ENCODE results near the gene ACOXL. TPM values are rescaled to one million over a fixed set of nuclear protein-coding genes. Genes with fewer than 3 reads are reported as not detected.

The ACOXL gene
- total and polyA plus RNA-seq, 10 of the 15 experiments (the other 5 are each of a cell fraction or from before 2014, with no cell fraction given): 0.05 to 1.3 (median 0.71) TPM

DNA sequence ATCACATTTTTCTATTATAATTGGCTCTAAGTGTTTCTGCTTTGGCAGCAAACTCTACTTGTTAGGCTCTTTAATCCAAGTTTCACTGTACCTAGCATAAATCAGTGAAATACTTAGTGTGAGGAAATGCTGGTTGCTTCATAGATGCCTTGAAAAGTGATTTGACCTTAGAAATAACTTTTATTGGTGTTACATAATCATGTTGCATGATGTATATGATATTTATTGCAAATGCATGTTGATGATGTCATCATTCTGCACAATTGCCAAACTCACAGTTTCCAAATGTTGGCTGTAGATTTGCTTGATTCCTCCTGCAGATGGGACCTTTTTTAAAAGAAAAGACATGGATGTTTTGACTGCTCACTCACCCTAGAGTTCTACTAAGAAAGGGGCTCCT, 250.8 kb downstream of the ACOXL start:
- FAIRE-seq: no peak
- ChIA-PET POLR2A (no interaction called here), CTCF (no interaction called here), SMC1A (ENCODE audit: uncharacterized antibody, unreplicated experiment) (no interaction called here), RAD21 (ENCODE audit: unreplicated experiment) (no interaction called here)
- in situ Hi-C loops (cut with MboI) (no loop called here), intact Hi-C loops (cut with micrococcal nuclease; ENCODE audit: unreplicated experiment) (no loop called here)
- Histone ChIP-seq H3K4me3 (no peak overlapping the region), H3K4me1 (ENCODE audit: control insufficient read depth, insufficient read depth, low read length) (no peaks in the 10 kb centered on the region), H4K20me1 (ENCODE audit: control insufficient read depth, insufficient read depth) (no peaks in the 10 kb centered on the region; the same call in 1 of the 2 replicates), H3K9me3 (replicated peaks; ENCODE audit: control insufficient read depth, insufficient read depth, low read length) (no peaks in the 10 kb centered on the region), H3K9ac (ENCODE audit: control insufficient read depth, insufficient read depth, low read length) (no peak overlapping the region), H3K27ac (ENCODE audit: control insufficient read depth, insufficient read depth) (no peak overlapping the region), H3K4me2 (ENCODE audit: control insufficient read depth, insufficient read depth) (no peak overlapping the region), H3K36me3 (ENCODE audit: control insufficient read depth in 2 of 2, insufficient read depth in 2 of 2, low read length in 1 of 2) (no peaks in the 10 kb centered on the region), H3K27me3 (replicated peaks in 1 of 2; ENCODE audit: control insufficient read depth in 2 of 2, insufficient read depth in 2 of 2, low read length in 1 of 2) (no peaks in the 10 kb centered on the region; a peak in 2 of 4 replicates), H3K79me2 (ENCODE audit: control insufficient read depth, insufficient read depth, low read length) (no peaks in the 10 kb centered on the region), H2AFZ (ENCODE audit: control insufficient read depth, low read depth, low read length) (no peak overlapping the region)
- no peak for TF ChIP-seq BACH1 (IDR thresholded peaks at IDR 0.05; ENCODE audit: borderline replicate concordance)
- ATAC-seq: no peak
- no TSS peak for BruUV-seq (replicated peaks)
- no peak for DNase-seq (ENCODE audit: low read depth, low spot score)

- BruUV-seq (replicated peaks): no TSS peak
- no peak overlapping the region for H2AFZ ChIP-seq (ENCODE audit: control insufficient read depth, low read depth, low read length)
- TF ChIP-seq, protein P1, sequence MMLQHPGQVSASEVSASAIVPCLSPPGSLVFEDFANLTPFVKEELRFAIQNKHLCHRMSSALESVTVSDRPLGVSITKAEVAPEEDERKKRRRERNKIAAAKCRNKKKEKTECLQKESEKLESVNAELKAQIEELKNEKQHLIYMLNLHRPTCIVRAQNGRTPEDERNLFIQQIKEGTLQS (IDR thresholded peaks at IDR 0.05; ENCODE audit: borderline replicate concordance, extremely low read depth, low read depth, low read length): no peak
- TF ChIP-seq IRF3 (IDR thresholded peaks at IDR 0.05): no peak
- TF ChIP-seq DPF2 (IDR thresholded peaks at IDR 0.05): no peak
- TF ChIP-seq IKZF1 (conservative IDR thresholded peaks at IDR 0.05): no peak
- no peak for TF ChIP-seq USF1 (IDR thresholded peaks at IDR 0.05; ENCODE audit: borderline replicate concordance, extremely low read length, insufficient read depth, low read depth, low read length)
- TF ChIP-seq IRF4 (IDR thresholded peaks at IDR 0.05; ENCODE audit: low read depth, low read length): no peak
- TF ChIP-seq SUZ12 (IDR thresholded peaks at IDR 0.05; ENCODE audit: unreplicated experiment): no peak
- TF ChIP-seq RFX5 (IDR thresholded peaks at IDR 0.05; ENCODE audit: low read depth, low read length): no peak
- no peak for TF ChIP-seq NRF1 (conservative IDR thresholded peaks at IDR 0.05; ENCODE audit: low read depth, low read length)
- TF ChIP-seq, protein P2, sequence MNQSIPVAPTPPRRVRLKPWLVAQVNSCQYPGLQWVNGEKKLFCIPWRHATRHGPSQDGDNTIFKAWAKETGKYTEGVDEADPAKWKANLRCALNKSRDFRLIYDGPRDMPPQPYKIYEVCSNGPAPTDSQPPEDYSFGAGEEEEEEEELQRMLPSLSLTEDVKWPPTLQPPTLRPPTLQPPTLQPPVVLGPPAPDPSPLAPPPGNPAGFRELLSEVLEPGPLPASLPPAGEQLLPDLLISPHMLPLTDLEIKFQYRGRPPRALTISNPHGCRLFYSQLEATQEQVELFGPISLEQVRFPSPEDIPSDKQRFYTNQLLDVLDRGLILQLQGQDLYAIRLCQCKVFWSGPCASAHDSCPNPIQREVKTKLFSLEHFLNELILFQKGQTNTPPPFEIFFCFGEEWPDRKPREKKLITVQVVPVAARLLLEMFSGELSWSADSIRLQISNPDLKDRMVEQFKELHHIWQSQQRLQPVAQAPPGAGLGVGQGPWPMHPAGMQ (IDR thresholded peaks at IDR 0.05; ENCODE audit: borderline replicate concordance): no peak
These were observed 252.5 kb downstream of the ACOXL start for GRCh38 chr2:110984694-110985490.

More at GRCh38 chr2:110984694-110985490, 252.5 kb downstream of the ACOXL start:
- no peaks in the 10 kb centered on the region for H3K79me2 ChIP-seq (ENCODE audit: control insufficient read depth, insufficient read depth, low read length)
- FAIRE-seq (no peak), ATAC-seq (no peak), DNase-seq (ENCODE audit: low read depth, low spot score) (no peak)
- H3K36me3 ChIP-seq (ENCODE audit: control insufficient read depth in 2 of 2, insufficient read depth in 2 of 2, low read length in 1 of 2): no peaks in the 10 kb centered on the region
- 37% methylated on average over 8 of the region's 8 CpGs for WGBS (ENCODE audit: insufficient coverage, insufficient replicate concordance, low lambda C conversion rate, missing lambda C conversion rate)
- no peaks in the 10 kb centered on the region for H3K4me1 ChIP-seq (ENCODE audit: control insufficient read depth, insufficient read depth, low read length)
- no peaks in the 10 kb centered on the region for H3K9me3 ChIP-seq (replicated peaks; ENCODE audit: control insufficient read depth, insufficient read depth, low read length)
- in situ Hi-C loops (cut with MboI): no loop called here
- peaks cover 0 to 2% of the 10 kb centered on the region in 2 experiments; a peak in 2 of 4 replicates for H3K27me3 ChIP-seq (replicated peaks in 1 of 2; ENCODE audit: control insufficient read depth in 2 of 2, insufficient read depth in 2 of 2, low read length in 1 of 2)
- ChIA-PET CTCF (no interaction called here), SMC1A (ENCODE audit: uncharacterized antibody, unreplicated experiment) (no interaction called here), POLR2A (no interaction called here), RAD21 (ENCODE audit: unreplicated experiment) (no interaction called here)
- no peak overlapping the region for H3K4me2 ChIP-seq (ENCODE audit: control insufficient read depth, insufficient read depth)
- H3K4me3 ChIP-seq: no peak overlapping the region
- H3K27ac ChIP-seq (ENCODE audit: control insufficient read depth, insufficient read depth): no peak overlapping the region
- H4K20me1 ChIP-seq (ENCODE audit: control insufficient read depth, insufficient read depth): no peaks in the 10 kb centered on the region; the same call in 1 of the 2 replicates
- intact Hi-C loops (cut with micrococcal nuclease; ENCODE audit: unreplicated experiment): no loop called here
- H3K9ac ChIP-seq (ENCODE audit: control insufficient read depth, insufficient read depth, low read length): no peak overlapping the region

All from GM12878 (cell line).